Measurements from ENCODE around the gene KRT73.

The KRT73 gene

DNA sequence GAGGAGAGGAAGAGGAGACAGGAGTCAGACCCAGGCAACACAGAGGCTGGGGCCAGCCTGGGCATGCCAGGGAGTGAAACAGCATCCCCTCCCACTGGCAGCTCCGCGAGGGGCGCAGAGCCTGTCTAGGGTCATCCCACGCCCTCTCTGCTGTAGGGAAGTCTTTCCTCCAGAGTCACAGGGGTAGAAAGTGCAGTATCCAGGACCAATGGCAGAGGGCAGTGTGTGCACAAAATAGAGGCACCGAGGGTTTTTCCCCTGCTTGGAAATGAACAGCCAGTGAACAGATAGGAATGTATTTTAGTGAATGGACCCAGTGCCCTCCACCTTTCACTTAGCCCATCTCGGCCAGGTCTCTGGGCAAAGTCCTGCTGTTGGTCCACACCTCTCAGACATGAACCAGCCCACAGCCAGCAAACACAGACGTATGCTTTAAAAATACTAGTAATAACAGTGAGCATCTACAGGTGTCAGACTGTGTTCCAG is 35.3 kb downstream of the KRT73 start:
- ChIA-PET POLR2A (no interaction called here), CTCF (interaction anchor here (0.7 to 23.1 kb wide), 30 partner anchors 10 to 436 kb away, joined by 3 to 951 read pairs (median 4); partner anchors contain the start of gene KRT74)
- H3K4me3 ChIP-seq (ENCODE audit: low read depth, low read length), result no peak overlapping the region
- peak; percentile 4 for DNase-seq (ENCODE audit: low read depth, low spot score)
- TF ChIP-seq, protein P1, sequence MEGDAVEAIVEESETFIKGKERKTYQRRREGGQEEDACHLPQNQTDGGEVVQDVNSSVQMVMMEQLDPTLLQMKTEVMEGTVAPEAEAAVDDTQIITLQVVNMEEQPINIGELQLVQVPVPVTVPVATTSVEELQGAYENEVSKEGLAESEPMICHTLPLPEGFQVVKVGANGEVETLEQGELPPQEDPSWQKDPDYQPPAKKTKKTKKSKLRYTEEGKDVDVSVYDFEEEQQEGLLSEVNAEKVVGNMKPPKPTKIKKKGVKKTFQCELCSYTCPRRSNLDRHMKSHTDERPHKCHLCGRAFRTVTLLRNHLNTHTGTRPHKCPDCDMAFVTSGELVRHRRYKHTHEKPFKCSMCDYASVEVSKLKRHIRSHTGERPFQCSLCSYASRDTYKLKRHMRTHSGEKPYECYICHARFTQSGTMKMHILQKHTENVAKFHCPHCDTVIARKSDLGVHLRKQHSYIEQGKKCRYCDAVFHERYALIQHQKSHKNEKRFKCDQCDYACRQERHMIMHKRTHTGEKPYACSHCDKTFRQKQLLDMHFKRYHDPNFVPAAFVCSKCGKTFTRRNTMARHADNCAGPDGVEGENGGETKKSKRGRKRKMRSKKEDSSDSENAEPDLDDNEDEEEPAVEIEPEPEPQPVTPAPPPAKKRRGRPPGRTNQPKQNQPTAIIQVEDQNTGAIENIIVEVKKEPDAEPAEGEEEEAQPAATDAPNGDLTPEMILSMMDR (IDR thresholded peaks at IDR 0.05; ENCODE audit: insufficient read depth, low read length, missing control alignments), result peak; percentile 82

DNA sequence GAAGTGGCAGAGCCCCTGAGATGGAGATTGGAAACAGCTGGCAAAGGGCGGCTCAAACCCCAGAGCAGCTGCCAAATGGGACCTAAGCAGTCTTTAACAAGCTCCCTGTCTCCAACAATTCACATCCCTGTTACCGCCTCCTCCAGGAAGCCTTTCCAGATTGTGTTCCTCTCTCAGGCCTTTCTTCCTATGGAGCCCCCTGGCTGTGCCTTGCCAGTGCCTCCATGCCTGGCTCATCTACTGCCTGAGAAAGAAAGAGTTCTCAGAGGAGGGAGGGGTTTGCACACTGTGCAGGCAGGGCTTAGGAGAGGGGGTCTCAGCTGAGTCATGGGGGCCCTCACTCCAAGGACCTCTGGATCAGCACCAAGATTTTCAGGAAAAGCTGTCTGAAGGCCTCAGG is 35.9 kb downstream of the KRT73 start:
- POLR2A ChIA-PET, result no interaction called here
- H3K4me3 ChIP-seq (ENCODE audit: low read depth, low read length), result no peak overlapping the region
- no peak for DNase-seq (ENCODE audit: low read depth, low spot score)
- CTCF ChIA-PET, result interaction anchor here (0.7 to 23.1 kb wide), 30 partner anchors 10 to 557 kb away, joined by 3 to 951 read pairs (median 4); partner anchors contain the start of gene KRT74
- TF ChIP-seq, protein P1 (IDR thresholded peaks at IDR 0.05; ENCODE audit: insufficient read depth, low read length, missing control alignments), result no peak

GRCh38 chr12:52581481-52581880 is 36.9 kb downstream of the KRT73 start:
- DNase-seq (ENCODE audit: low read depth, low spot score), result peak; percentile 7

GRCh38 chr12:52581066-52581465 is 37.3 kb downstream of the KRT73 start:
- ChIA-PET POLR2A (interaction anchor here (0.6 kb wide), 1 partner anchor 297 kb away, joined by 4 read pairs; no protein-coding TSS in a partner anchor), CTCF (interaction anchor here (0.7 to 23.1 kb wide), 8 partner anchors 11 to 424 kb away, joined by 3 to 951 read pairs (median 19); partner anchors contain the start of gene KRT74)
- TF ChIP-seq, protein P1 (IDR thresholded peaks at IDR 0.05; ENCODE audit: insufficient read depth, low read length, missing control alignments), result no peak
- H3K4me3 ChIP-seq (ENCODE audit: low read depth, low read length), result no peak overlapping the region
- DNase-seq (ENCODE audit: low read depth, low spot score), result no peak

More at GRCh38 chr12:52581481-52581880, 36.9 kb downstream of the KRT73 start:
- H3K4me3 ChIP-seq (ENCODE audit: low read depth, low read length), result no peak overlapping the region
- ChIA-PET POLR2A (interaction anchor here (0.6 kb wide), 1 partner anchor 297 kb away, joined by 4 read pairs; no protein-coding TSS in a partner anchor), CTCF (interaction anchor here (0.7 to 23.1 kb wide), 18 partner anchors 11 to 556 kb away, joined by 3 to 951 read pairs (median 6); partner anchors contain the start of gene KRT74)
- TF ChIP-seq, protein P1 (IDR thresholded peaks at IDR 0.05; ENCODE audit: insufficient read depth, low read length, missing control alignments), result no peak

GRCh38 chr12:52580496-52580895 is 37.9 kb downstream of the KRT73 start:
- POLR2A ChIA-PET, result no interaction called here

More at GRCh38 chr12:52580496-52580895, 37.9 kb downstream of the KRT73 start:
- TF ChIP-seq, protein P1 (IDR thresholded peaks at IDR 0.05; ENCODE audit: insufficient read depth, low read length, missing control alignments), result no peak
- no peak overlapping the region for H3K4me3 ChIP-seq (ENCODE audit: low read depth, low read length)
- DNase-seq (ENCODE audit: low read depth, low spot score), result no peak
- CTCF ChIA-PET, result interaction anchor here (0.7 to 23.1 kb wide), 9 partner anchors 10 to 424 kb away, joined by 3 to 951 read pairs (median 8); partner anchors contain the start of gene KRT74

Measured in AG04449 (cell line).